H1 (cell line): ENCODE measurements around the gene SAFB. TPM values are rescaled to one million over a fixed set of nuclear protein-coding genes. Genes with fewer than 3 reads are reported as not detected.

Experiments
- CTCF ChIA-PET: fragments of 300-600 bp; sonication (Branson Sonifier 250); formaldehyde crosslinking; loops from one replicate; lab custom pipeline; 2021; ENCODE audit not compliant: partially characterized antibody; lab: Charles Lee
- POLR2A ChIA-PET: fragments of 300-600 bp; sonication (Branson Sonifier 250); formaldehyde crosslinking; loops from one replicate; lab custom pipeline; 2021; ENCODE audit warnings: inconsistent platforms; ENCODE audit not compliant: partially characterized antibody; lab: Charles Lee
- DNase-seq, 2 experiments: peaks; one replicate each; pipeline versions ENCODE4 v3.0.0 to v3.0.0-alpha.2; 2010 to 2022; ENCODE audit warnings: low spot score in 2 of 2, low read depth in 1 of 2, mixed read lengths in 1 of 2
- FAIRE-seq: peaks from 2 replicates; lab custom pipeline; 2011; peaks lifted over from hg19 to GRCh38; lab: Jason Lieb, UNC
- H2AFZ ChIP-seq: 2 replicates; pipeline ENCODE4 v1.8.1; 2012; ENCODE audit warnings: low read length, inconsistent platforms
- H2AK5ac ChIP-seq: 2 replicates; pipeline ENCODE4 v1.6.1; 2013; ENCODE audit warnings: low read depth, low read length
- H2BK120ac ChIP-seq: replicated peaks from 2 replicates; pipeline ENCODE3; 2013; ENCODE audit warnings: low read depth, low read length, inconsistent platforms
- H2BK12ac ChIP-seq: 2 replicates; pipeline ENCODE4 v1.6.1; 2013; ENCODE audit warnings: low read depth, low read length
- H2BK15ac ChIP-seq: 2 replicates; pipeline ENCODE4 v1.6.1; 2013; ENCODE audit warnings: low read length
- H2BK20ac ChIP-seq: 2 replicates; pipeline ENCODE4 v1.6.1; 2013; ENCODE audit warnings: low read length
- H2BK5ac ChIP-seq: 2 replicates; pipeline ENCODE4 v1.6.1; 2013; ENCODE audit warnings: low read depth, low read length
- H3K14ac ChIP-seq: 2 replicates; pipeline ENCODE4 v1.6.1; 2013; ENCODE audit warnings: inconsistent platforms; ENCODE audit not compliant: insufficient read length
- H3K18ac ChIP-seq: 2 replicates; pipeline ENCODE4 v1.6.1; 2013; ENCODE audit warnings: low read length; ENCODE audit errors: extremely low read depth
- H3K23ac ChIP-seq: 2 replicates; pipeline ENCODE4 v1.6.1; 2013; ENCODE audit warnings: inconsistent platforms; ENCODE audit not compliant: insufficient read length
- H3K23me2 ChIP-seq: 2 replicates; pipeline ENCODE4 v1.6.1; 2013; ENCODE audit warnings: low read depth, low read length
- H3K27ac ChIP-seq: 2 replicates; pipeline ENCODE4 v1.6.1; 2011; ENCODE audit warnings: low read depth, low read length, inconsistent platforms
- H3K27me3 ChIP-seq, 4 experiments: replicated peaks in 1 of 4; 1 replicate in 1 of 4; 2 replicates in 3 of 4; pipeline versions ENCODE4 v1.6.1 to v1.8.1; 2011 to 2013; ENCODE audit warnings: low read length in 3 of 4, mild to moderate bottlenecking in 3 of 4, inconsistent platforms in 2 of 4, mixed read lengths in 2 of 4, moderate library complexity in 1 of 4; ENCODE audit not compliant: control insufficient read depth in 3 of 4, insufficient read depth in 3 of 4; ENCODE audit errors: extremely low read depth in 1 of 4
- H3K36me3 ChIP-seq, 4 experiments: 2 replicates each; pipeline versions ENCODE4 v1.6.1 to v1.8.1; 2011 to 2013; ENCODE audit warnings: mild to moderate bottlenecking in 4 of 4, low read length in 3 of 4, moderate library complexity in 2 of 4, control low read depth in 1 of 4, inconsistent platforms in 1 of 4; ENCODE audit not compliant: insufficient read depth in 4 of 4, control insufficient read depth in 2 of 4
- H3K4ac ChIP-seq: replicated peaks from 2 replicates; pipeline ENCODE3; 2013; ENCODE audit warnings: low read length, low read depth, mixed read lengths, inconsistent platforms; ENCODE audit not compliant: insufficient read length
- H3K4me1 ChIP-seq, 4 experiments: replicated peaks in 1 of 4; 1 replicate in 1 of 4; 2 replicates in 3 of 4; pipeline versions ENCODE4 v1.6.1 to v1.8.1; 2011 to 2013; ENCODE audit warnings: low read length in 3 of 4, inconsistent platforms in 2 of 4, mixed read lengths in 1 of 4; ENCODE audit not compliant: insufficient read depth in 4 of 4, control insufficient read depth in 3 of 4
- H3K4me2 ChIP-seq, 2 experiments: 2 replicates each; pipeline versions ENCODE4 v1.6.1 to v1.8.1; 2011 to 2013; ENCODE audit warnings: low read depth in 2 of 2, low read length in 2 of 2, control low read depth in 1 of 2, inconsistent platforms in 1 of 2, mild to moderate bottlenecking in 1 of 2; ENCODE audit not compliant: insufficient read depth in 1 of 2
- H3K4me3 ChIP-seq, 4 experiments: fragments of 200-600, 300-600 bp in 1 of 4; sonication (generic), shearing (Covaris generic), sonication (Bioruptor Twin) in 1 of 4; 2 replicates each; pipeline versions ENCODE4 v1.5.1 to v1.8.1; 2011 to 2016; ENCODE audit warnings: low read length in 4 of 4, low read depth in 3 of 4, control low read depth in 2 of 4, inconsistent platforms in 2 of 4, mild to moderate bottlenecking in 2 of 4, mixed read lengths in 1 of 4, moderate library complexity in 1 of 4; ENCODE audit not compliant: insufficient read depth in 2 of 4; ENCODE audit errors: extremely low read depth in 1 of 4
- H3K56ac ChIP-seq: replicated peaks from 2 replicates; pipeline ENCODE3; 2013; ENCODE audit warnings: low read depth, mild to moderate bottlenecking, mixed read lengths, low read length, inconsistent platforms; ENCODE audit not compliant: insufficient read length
- H3K79me1 ChIP-seq: 2 replicates; pipeline ENCODE4 v1.6.1; 2013; ENCODE audit warnings: low read depth, low read length, control low read depth
- H3K79me2 ChIP-seq, 2 experiments: 2 replicates each; pipeline versions ENCODE4 v1.6.1 to v1.8.1; 2012 to 2013; ENCODE audit warnings: low read length in 2 of 2, mild to moderate bottlenecking in 2 of 2, inconsistent platforms in 1 of 2; ENCODE audit not compliant: insufficient read depth in 2 of 2, control insufficient read depth in 1 of 2
- H3K9ac ChIP-seq, 4 experiments: replicated peaks in 1 of 4; 1 replicate in 1 of 4; 2 replicates in 3 of 4; pipeline versions ENCODE4 v1.6.1 to v1.8.1; 2011 to 2013; ENCODE audit warnings: low read depth in 3 of 4, low read length in 3 of 4, control low read depth in 2 of 4, mild to moderate bottlenecking in 2 of 4, moderate library complexity in 2 of 4, inconsistent platforms in 1 of 4; ENCODE audit errors: extremely low read depth in 1 of 4
- H3K9me3 ChIP-seq, 2 experiments: 2 replicates each; pipeline versions ENCODE4 v1.6.1 to v1.8.1; 2012 to 2013; ENCODE audit warnings: mild to moderate bottlenecking in 2 of 2, moderate library complexity in 2 of 2, control low read depth in 1 of 2, inconsistent platforms in 1 of 2, low read depth in 1 of 2, low read length in 1 of 2, mixed read lengths in 1 of 2; ENCODE audit not compliant: insufficient read depth in 2 of 2
- H4K20me1 ChIP-seq, 2 experiments: replicated peaks in 1 of 2; 2 replicates each; pipeline versions ENCODE3 to v1.8.1; 2011 to 2013; ENCODE audit warnings: inconsistent platforms in 2 of 2, low read length in 2 of 2, mild to moderate bottlenecking in 1 of 2; ENCODE audit not compliant: insufficient read depth in 2 of 2, control insufficient read depth in 1 of 2
- H4K5ac ChIP-seq: 2 replicates; pipeline ENCODE4 v1.6.1; 2013; ENCODE audit warnings: low read length, low read depth, mixed read lengths, inconsistent platforms; ENCODE audit not compliant: insufficient read length
- H4K8ac ChIP-seq: 2 replicates; pipeline ENCODE4 v1.8.0; 2013; ENCODE audit warnings: mild to moderate bottlenecking, moderate library complexity, low read length, inconsistent platforms; ENCODE audit not compliant: insufficient read depth; ENCODE audit errors: extremely low read depth
- H4K91ac ChIP-seq: replicated peaks from 2 replicates; pipeline ENCODE3; 2013; ENCODE audit warnings: low read length, mixed read lengths, inconsistent platforms; ENCODE audit not compliant: insufficient read length
- WGBS, 2 experiments: shearing (Covaris generic) in 1 of 2; methylation state at CpG; one replicate each; pipeline versions ENCODE4 v1.1.6 to v1.1.7; 2013 to 2015; ENCODE audit warnings: low lambda C conversion rate in 2 of 2, mixed read lengths in 2 of 2, inconsistent platforms in 1 of 2, low coverage in 1 of 2, missing lambda C conversion rate in 1 of 2; ENCODE audit not compliant: insufficient replicate concordance in 2 of 2, insufficient coverage in 1 of 2, insufficient read length in 1 of 2; ENCODE audit errors: extremely low coverage in 1 of 2, missing lambda C conversion rate in 1 of 2; 5-methylcytosine and 5-hydroxymethylcytosine counted together
- polyA plus RNA-seq, 7 experiments: library from polyadenylated mRNA; depleted of rRNA in 3 of 7; stranded (reverse) in 5 of 7; unstranded in 2 of 7; fragments of >200 nt in 5 of 7; fragments of 200-250 nt in 2 of 7; gene quantifications; 1 replicate in 5 of 7; 2 replicates in 1 of 7; 4 replicates in 1 of 7; pipeline versions ENCODE4 v1.2.1 to v1.2.3, GENCODE V29; 2011 to 2013; ENCODE audit warnings: missing spikeins in 2 of 7, mixed read lengths in 2 of 7
- total RNA-seq: library from RNA; stranded (reverse); fragmentation: NEBNext Ultra II Directional; extraction: Animal tissue kit (Norgen Biotek cat#: 25700); gene quantifications from 2 replicates; pipeline ENCODE4 v1.2.1, GENCODE V29; 2021
- TF ChIP-seq, protein P1 (sequence below): IDR thresholded peaks from 2 replicates; pipeline ENCODE4 v1.6.1; 2012; ENCODE audit warnings: low read length, inconsistent platforms

The SAFB gene
- total and polyA plus RNA-seq, 2 of the 8 experiments (the other 6 are each of a cell fraction or from before 2014, with no cell fraction given), result 27.0 to 110 TPM

DNA sequence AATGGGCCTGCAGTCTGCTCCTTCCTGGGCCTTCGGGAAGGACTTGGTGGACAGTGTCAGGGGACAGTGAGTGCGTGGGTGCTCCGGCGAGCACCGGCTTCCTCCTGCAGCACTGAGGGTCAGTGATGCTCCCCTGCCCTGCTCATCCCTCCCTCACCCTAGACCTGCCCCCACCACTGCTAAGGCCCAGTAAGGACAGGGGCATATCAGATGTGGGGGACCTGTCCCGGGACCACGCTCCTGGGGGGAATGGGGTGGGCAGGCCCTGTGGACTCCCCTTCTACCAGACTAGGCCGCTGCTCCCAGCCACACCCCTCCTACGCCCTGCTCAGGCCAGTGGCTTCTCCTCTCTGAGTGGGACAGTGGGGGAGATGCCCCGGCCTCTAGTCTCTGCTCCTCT is 54.3 kb downstream of the SAFB start:
- 88% methylated on average over 9 of the region's 10 CpGs; no CpG with 5 or more reads in 1 of the 2 experiments for WGBS, 2 experiments
- DNase-seq, result no peak
- H2BK12ac ChIP-seq, result no peak overlapping the region
- H2BK120ac ChIP-seq, result no peak overlapping the region
- H3K23ac ChIP-seq, result no peak overlapping the region
- H3K36me3 ChIP-seq, result peaks cover 0 to 2% (median 0%) of the 10 kb centered on the region in 4 experiments; a peak in 1 of 8 replicates
- no peak overlapping the region for H2AK5ac ChIP-seq
- no peak overlapping the region for H3K9ac ChIP-seq
- no peak overlapping the region for H4K91ac ChIP-seq
- no peak overlapping the region for H3K4me3 ChIP-seq
- peaks cover 0 to 8% of the 10 kb centered on the region in 2 experiments for H4K20me1 ChIP-seq
- H3K18ac ChIP-seq, result no peak overlapping the region
- no peak overlapping the region for H3K4me2 ChIP-seq
- H2BK5ac ChIP-seq, result no peak overlapping the region
- no peak overlapping the region for H3K56ac ChIP-seq
- H3K9me3 ChIP-seq, result no peaks in the 10 kb centered on the region
- no peak overlapping the region for H3K14ac ChIP-seq
- H3K79me1 ChIP-seq, result peaks cover 3% of the 10 kb centered on the region; the same call in 1 of the 2 replicates
- H4K8ac ChIP-seq, result 0 out of 2 replicates have a peak overlapping the region, but pooled peaks have one; percentile 20
- H3K79me2 ChIP-seq, result no peaks in the 10 kb centered on the region
- peaks cover 0 to 14% (median 2%) of the 10 kb centered on the region in 4 experiments; a peak in 5 of 7 replicates for H3K4me1 ChIP-seq
- no peak overlapping the region for H3K4ac ChIP-seq
- ChIA-PET POLR2A (interaction anchor here (1.3 to 4.1 kb wide), 6 partner anchors 9 to 54 kb away, joined by 3 to 51 read pairs (median 10); partner anchors contain the start of genes RPL36, SAFB and SAFB2), CTCF (interaction anchor here (3.0 kb wide), 1 partner anchor 12 kb away, joined by 26 read pairs; the partner anchor contains the start of gene RPL36)
- H2BK20ac ChIP-seq, result no peak overlapping the region
- H3K23me2 ChIP-seq, result peaks cover 22% of the 10 kb centered on the region; the same call in 1 of the 2 replicates
- H2AFZ ChIP-seq, result no peak overlapping the region
- TF ChIP-seq, protein P1, sequence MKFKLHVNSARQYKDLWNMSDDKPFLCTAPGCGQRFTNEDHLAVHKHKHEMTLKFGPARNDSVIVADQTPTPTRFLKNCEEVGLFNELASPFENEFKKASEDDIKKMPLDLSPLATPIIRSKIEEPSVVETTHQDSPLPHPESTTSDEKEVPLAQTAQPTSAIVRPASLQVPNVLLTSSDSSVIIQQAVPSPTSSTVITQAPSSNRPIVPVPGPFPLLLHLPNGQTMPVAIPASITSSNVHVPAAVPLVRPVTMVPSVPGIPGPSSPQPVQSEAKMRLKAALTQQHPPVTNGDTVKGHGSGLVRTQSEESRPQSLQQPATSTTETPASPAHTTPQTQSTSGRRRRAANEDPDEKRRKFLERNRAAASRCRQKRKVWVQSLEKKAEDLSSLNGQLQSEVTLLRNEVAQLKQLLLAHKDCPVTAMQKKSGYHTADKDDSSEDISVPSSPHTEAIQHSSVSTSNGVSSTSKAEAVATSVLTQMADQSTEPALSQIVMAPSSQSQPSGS, result no peak
- no peak overlapping the region for H4K5ac ChIP-seq
- no peak for FAIRE-seq
- H3K27me3 ChIP-seq, result no peaks in the 10 kb centered on the region
- no peak overlapping the region for H3K27ac ChIP-seq
- no peak overlapping the region for H2BK15ac ChIP-seq
